Small intestine (tissue), 7 donors: ENCODE data around the gene WDFY1. TPM values are rescaled to one million over a fixed set of nuclear protein-coding genes. Genes with fewer than 3 reads are reported as not detected.

Source experiments
- DNase-seq, 2 donors: peaks; one replicate each; pipeline versions ENCODE4 v3.0.0 to v3.0.0-alpha.2; 2013
- FAIRE-seq: peaks from 2 replicates; lab custom pipeline; 2012; peaks lifted over from hg19 to GRCh38; lab: Jason Lieb, UNC
- H3K27ac ChIP-seq, 3 donors: one replicate each; pipeline ENCODE4 v1.5.1; 2013; ENCODE audit warnings: low read length in 2 of 3, mild to moderate bottlenecking in 2 of 3, control low read depth in 1 of 3, inconsistent platforms in 1 of 3, low read depth in 1 of 3, moderate library complexity in 1 of 3
- H3K27me3 ChIP-seq, 3 donors: one replicate each; pipeline ENCODE4 v1.6.1; 2013; ENCODE audit warnings: low read length in 3 of 3, inconsistent platforms in 1 of 3; ENCODE audit not compliant: control insufficient read depth in 3 of 3, insufficient read depth in 3 of 3
- H3K36me3 ChIP-seq, 3 donors: one replicate each; pipeline ENCODE4 v1.6.1; 2013; ENCODE audit warnings: low read length in 3 of 3, inconsistent platforms in 1 of 3, low read depth in 1 of 3, mild to moderate bottlenecking in 1 of 3, moderate library complexity in 1 of 3; ENCODE audit not compliant: control insufficient read depth in 3 of 3, insufficient read depth in 2 of 3
- H3K4me1 ChIP-seq, 3 donors: one replicate each; pipeline ENCODE4 v1.6.1; 2013; ENCODE audit warnings: low read length in 2 of 3, inconsistent platforms in 1 of 3, low read depth in 1 of 3, mild to moderate bottlenecking in 1 of 3, moderate library complexity in 1 of 3; ENCODE audit not compliant: control insufficient read depth in 3 of 3, insufficient read depth in 2 of 3
- H3K4me3 ChIP-seq, 3 donors: one replicate each; pipeline ENCODE4 v1.5.1; 2013; ENCODE audit warnings: low read length in 3 of 3, control low read depth in 1 of 3, inconsistent platforms in 1 of 3, low read depth in 1 of 3, mild to moderate bottlenecking in 1 of 3, moderate library complexity in 1 of 3
- H3K9me3 ChIP-seq, 2 donors: one replicate each; pipeline ENCODE4 v1.6.1; 2013; ENCODE audit warnings: low read depth in 1 of 2, low read length in 1 of 2; ENCODE audit not compliant: control insufficient read depth in 2 of 2, insufficient read depth in 1 of 2
- WGBS, 3 donors: extraction: QIAGEN DNeasy Blood & Tissue Kit; methylation state at CpG; one replicate each; pipeline ENCODE4 v1.1.7; 2013; 5-methylcytosine and 5-hydroxymethylcytosine counted together
- polyA plus RNA-seq, 4 donors: library from polyadenylated mRNA; stranded (reverse) in 3 of 4; unstranded in 1 of 4; fragments of 200-250 nt in 3 of 4; fragments of 120-200 nt in 1 of 4; gene quantifications; one replicate each; pipeline versions ENCODE4 v1.2.1 to v1.2.3, GENCODE V29; 2013
- donor health status: healthy with polysubstance abuse.
- donor health status: control.
- donor health status: control.
- donor health status: Bipolar disorder and iron deficiency.
- donor health status: healthy.

The WDFY1 gene
- polyA plus RNA-seq, 4 donors, result 9.5 to 61.9 (median 15.7) TPM

- no peak for FAIRE-seq
- no peak for DNase-seq
- WGBS, 3 donors, result 73 to 87% (median 83%) methylated on average over 2 of the region's 2 CpGs
Measured at GRCh38 chr2:223863491-223863890, 81.6 kb downstream of the WDFY1 start.

GRCh38 chr2:223860809-223861738, 84.1 kb downstream of the WDFY1 start:
- peak; percentile 5 for FAIRE-seq

More at GRCh38 chr2:223863491-223863890, 81.6 kb downstream of the WDFY1 start:
- H3K4me3 ChIP-seq, result no peak overlapping the region
- H3K9me3 ChIP-seq, result no peaks in the 10 kb centered on the region
- H3K27me3 ChIP-seq, result no peaks in the 10 kb centered on the region
- peaks cover 0 to 4% (median 0%) of the 10 kb centered on the region in 3 donors for H3K36me3 ChIP-seq
- peaks cover 0 to 17% (median 2%) of the 10 kb centered on the region in 3 donors for H3K4me1 ChIP-seq
- no peak overlapping the region for H3K27ac ChIP-seq

GRCh38 chr2:223859070-223859469, 86.1 kb downstream of the WDFY1 start:
- no peaks in the 10 kb centered on the region for H3K36me3 ChIP-seq
- DNase-seq (no peak), FAIRE-seq (no peak)
- H3K9me3 ChIP-seq, result no peaks in the 10 kb centered on the region
- H3K27me3 ChIP-seq, result no peaks in the 10 kb centered on the region
- WGBS, 3 donors, result 85 to 96% (median 87%) methylated on average over 3 of the region's 3 CpGs
- H3K4me1 ChIP-seq, result peaks cover 0 to 17% (median 2%) of the 10 kb centered on the region in 3 donors
- H3K27ac ChIP-seq, result no peak overlapping the region
- no peak overlapping the region for H3K4me3 ChIP-seq

More at GRCh38 chr2:223860809-223861738, 84.1 kb downstream of the WDFY1 start:
- DNase-seq, result peak; percentile 92 to 97
- H3K4me3 ChIP-seq, result no peak overlapping the region
- H3K9me3 ChIP-seq, result no peaks in the 10 kb centered on the region
- peak overlapping the region; percentile 78 to 93 (median 84) for H3K27ac ChIP-seq
- no peaks in the 10 kb centered on the region for H3K27me3 ChIP-seq
- WGBS, 3 donors, result 16 to 66% (median 37%) methylated on average over 5 of the region's 5 CpGs
- H3K4me1 ChIP-seq, result peaks cover 0 to 17% (median 2%) of the 10 kb centered on the region in 3 donors
- no peaks in the 10 kb centered on the region for H3K36me3 ChIP-seq

GRCh38 chr2:223856584-223856983, 88.6 kb downstream of the WDFY1 start:
- no peak for FAIRE-seq
- H3K27ac ChIP-seq, result no peak overlapping the region
- 75 to 78% (median 78%) methylated on average over 5 of the region's 5 CpGs for WGBS, 3 donors

GRCh38 chr2:223856021-223856420, 89.1 kb downstream of the WDFY1 start:
- Histone ChIP-seq H3K4me3 (no peak overlapping the region), H3K36me3 (peaks cover 0 to 6% (median 4%) of the 10 kb centered on the region in 3 donors), H3K27ac (no peak overlapping the region), H3K27me3 (no peaks in the 10 kb centered on the region), H3K4me1 (peaks cover 0 to 6% (median 2%) of the 10 kb centered on the region in 3 donors), H3K9me3 (peaks cover 0 to 9% of the 10 kb centered on the region in 2 donors)
- WGBS, 3 donors, result 41 to 54% (median 46%) methylated on average over 2 of the region's 2 CpGs
- DNase-seq, result no peak
- no peak for FAIRE-seq

More at GRCh38 chr2:223856584-223856983, 88.6 kb downstream of the WDFY1 start:
- Histone ChIP-seq H3K4me3 (no peak overlapping the region), H3K36me3 (peaks cover 0 to 6% (median 4%) of the 10 kb centered on the region in 3 donors), H3K4me1 (peaks cover 0 to 12% (median 2%) of the 10 kb centered on the region in 3 donors), H3K27me3 (no peaks in the 10 kb centered on the region), H3K9me3 (peaks cover 0 to 4% of the 10 kb centered on the region in 2 donors)
- DNase-seq, result no peak

- FAIRE-seq, result no peak
- WGBS, 3 donors, result 88 to 93% (median 92%) methylated on average over 5 of the region's 5 CpGs
Measured at GRCh38 chr2:223855426-223855825, 89.7 kb downstream of the WDFY1 start.

GRCh38 chr2:223854741-223855140, 90.4 kb downstream of the WDFY1 start:
- no peak for FAIRE-seq
- Histone ChIP-seq H3K4me1 (peaks cover 0 to 3% (median 0%) of the 10 kb centered on the region in 3 donors), H3K27ac (no peak overlapping the region), H3K36me3 (peaks cover 0 to 7% (median 6%) of the 10 kb centered on the region in 3 donors), H3K9me3 (peaks cover 0 to 20% of the 10 kb centered on the region in 2 donors), H3K27me3 (no peaks in the 10 kb centered on the region), H3K4me3 (no peak overlapping the region)
- 21 to 63% (median 30%) methylated on average over 2 of the region's 2 CpGs for WGBS, 3 donors
- no peak for DNase-seq

More at GRCh38 chr2:223855426-223855825, 89.7 kb downstream of the WDFY1 start:
- H3K36me3 ChIP-seq, result peaks cover 0 to 6% (median 6%) of the 10 kb centered on the region in 3 donors
- H3K27ac ChIP-seq, result no peak overlapping the region
- no peak overlapping the region for H3K4me3 ChIP-seq
- no peak for DNase-seq
- peaks cover 0 to 2% (median under 1%) of the 10 kb centered on the region in 3 donors for H3K4me1 ChIP-seq
- no peaks in the 10 kb centered on the region for H3K27me3 ChIP-seq
- peaks cover 0 to 13% of the 10 kb centered on the region in 2 donors for H3K9me3 ChIP-seq

GRCh38 chr2:223853425-223853837, 91.7 kb downstream of the WDFY1 start:
- H3K9me3 ChIP-seq, result peaks cover 0 to 28% of the 10 kb centered on the region in 2 donors
- no peak overlapping the region for H3K4me3 ChIP-seq
- DNase-seq (no peak), FAIRE-seq (no peak)
- H3K36me3 ChIP-seq, result peaks cover 1 to 8% (median 6%) of the 10 kb centered on the region in 3 donors
- peaks cover 0 to 3% (median 0%) of the 10 kb centered on the region in 3 donors for H3K4me1 ChIP-seq
- WGBS, 3 donors, result 84 to 96% (median 86%) methylated on average over 3 of the region's 3 CpGs
- H3K27ac ChIP-seq, result no peak overlapping the region
- H3K27me3 ChIP-seq, result no peaks in the 10 kb centered on the region
